Type B pancreatic cell (in vitro differentiated cells): Measurements from ENCODE around the gene RNF34. TPM values are rescaled to one million over a fixed set of nuclear protein-coding genes. Genes with fewer than 3 reads are reported as not detected.

Experiments used
- DNase-seq: peaks from one replicate; pipeline ENCODE4 v3.0.0; 2021; ENCODE audit warnings: mixed read lengths; ENCODE audit not compliant: unreplicated experiment; ENCODE audit errors: extremely low spot score
- H3K27ac Mint-ChIP-seq: 2 replicates; pipeline ENCODE4 v1.8.0; 2021; ENCODE audit warnings: mild to moderate bottlenecking, mixed read lengths
- H3K27me3 Mint-ChIP-seq: 2 replicates; pipeline ENCODE4 v1.8.0; 2021; ENCODE audit warnings: mixed read lengths
- H3K36me3 Mint-ChIP-seq: 2 replicates; pipeline ENCODE4 v1.8.0; 2021; ENCODE audit warnings: mixed read lengths
- H3K4me1 Mint-ChIP-seq: one replicate; pipeline ENCODE4 v1.8.0; 2021; ENCODE audit warnings: mixed read lengths; ENCODE audit not compliant: unreplicated experiment
- H3K4me3 Mint-ChIP-seq: 2 replicates; pipeline ENCODE4 v1.8.0; 2021; ENCODE audit warnings: mild to moderate bottlenecking, mixed read lengths
- H3K9me3 Mint-ChIP-seq: 2 replicates; pipeline ENCODE4 v1.8.0; 2021; ENCODE audit warnings: mixed read lengths
- CTCF ChIP-seq: fragments of 200-600 bp; sonication (generic); conservative IDR thresholded peaks from 2 replicates; pipeline ENCODE4 v1.5.0; 2021; ENCODE audit warnings: antibody characterized with exemption, mild to moderate bottlenecking
- total RNA-seq: library from RNA; stranded (reverse); gene quantifications from 2 replicates; pipeline ENCODE4 v1.2.1, GENCODE V29; 2021; ENCODE audit warnings: low replicate concordance

Gene RNF34
- total RNA-seq, 1 donor from 2014 or later = 47.8 TPM

- H3K4me3 Mint-ChIP-seq = no peak overlapping the region
- H3K4me1 Mint-ChIP-seq = peaks cover 5% of the 10 kb centered on the region
- no peaks in the 10 kb centered on the region for H3K27me3 Mint-ChIP-seq
- no peaks in the 10 kb centered on the region for H3K9me3 Mint-ChIP-seq
- H3K36me3 Mint-ChIP-seq = no peaks in the 10 kb centered on the region
- no peak for TF ChIP-seq CTCF
- no peak overlapping the region for H3K27ac Mint-ChIP-seq
- no peak for DNase-seq
Measured at GRCh38 chr12:121357331-121357730, 42.6 kb upstream of the RNF34 start.

DNA sequence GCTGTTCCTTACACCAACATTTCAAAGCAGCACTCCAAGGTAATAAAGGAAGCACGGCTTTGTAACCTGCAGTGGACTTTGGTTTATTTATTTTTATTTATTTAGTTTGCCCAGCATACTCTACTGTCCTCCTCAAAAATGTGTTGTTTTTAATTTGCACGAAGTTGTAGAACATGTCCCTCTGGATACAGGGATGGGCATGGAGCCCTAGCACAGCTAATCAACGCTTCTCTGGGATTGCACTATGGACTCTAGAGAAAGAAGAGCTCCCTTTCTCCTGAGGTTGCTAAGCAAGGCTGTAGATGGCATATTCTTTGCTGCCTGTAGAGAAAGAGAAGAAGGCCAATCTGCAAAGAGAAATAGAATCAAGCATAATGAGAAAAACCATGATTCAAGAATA lies 41.8 kb upstream of the RNF34 start:
- Mint-ChIP-seq H3K4me1 (peaks cover 2% of the 10 kb centered on the region), H3K27me3 (no peaks in the 10 kb centered on the region), H3K4me3 (no peak overlapping the region), H3K27ac (peak overlapping the region; percentile 43), H3K36me3 (no peaks in the 10 kb centered on the region), H3K9me3 (no peaks in the 10 kb centered on the region)
- no peak for DNase-seq
- TF ChIP-seq CTCF = no peak

DNA sequence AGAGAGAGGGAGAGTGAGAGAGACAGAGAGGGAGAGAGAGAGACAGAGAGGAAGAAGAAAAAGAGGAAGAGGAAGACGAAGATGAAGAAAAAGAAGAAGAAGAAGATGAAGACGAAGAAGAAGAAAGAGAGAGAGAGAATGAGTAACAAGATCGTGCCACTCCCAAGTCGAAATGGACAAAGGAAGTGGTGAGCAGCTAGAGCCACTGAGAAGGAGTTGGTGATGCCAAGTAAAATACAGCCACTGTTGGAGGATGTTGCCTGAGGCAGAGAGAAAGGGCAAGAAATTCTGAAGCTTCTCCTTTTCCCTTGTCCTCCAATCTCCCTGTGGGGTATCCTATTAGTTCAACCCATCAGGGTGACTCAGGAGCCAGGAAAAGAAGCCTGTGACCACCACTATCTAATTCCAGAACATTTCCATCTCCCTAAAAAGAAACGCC lies 35.2 kb upstream of the RNF34 start:
- no peak for TF ChIP-seq CTCF
- no peaks in the 10 kb centered on the region for H3K36me3 Mint-ChIP-seq
- DNase-seq = no peak
- no peak overlapping the region for H3K4me3 Mint-ChIP-seq
- H3K9me3 Mint-ChIP-seq = no peaks in the 10 kb centered on the region
- peaks cover 10% of the 10 kb centered on the region for H3K4me1 Mint-ChIP-seq
- H3K27ac Mint-ChIP-seq = no peak overlapping the region
- H3K27me3 Mint-ChIP-seq = peaks cover 8% of the 10 kb centered on the region

GRCh38 chr12:121365416-121366062 lies 34.4 kb upstream of the RNF34 start:
- Mint-ChIP-seq H3K36me3 (no peaks in the 10 kb centered on the region), H3K9me3 (no peaks in the 10 kb centered on the region), H3K4me3 (peak overlapping the region; percentile 29), H3K27ac (no peak overlapping the region), H3K4me1 (peaks cover 10% of the 10 kb centered on the region), H3K27me3 (peaks cover 8% of the 10 kb centered on the region)
- no peak for DNase-seq
- no peak for TF ChIP-seq CTCF

- no peak for DNase-seq
- peaks cover 10% of the 10 kb centered on the region for H3K4me1 Mint-ChIP-seq
- TF ChIP-seq CTCF = no peak
- H3K27me3 Mint-ChIP-seq = peaks cover 8% of the 10 kb centered on the region
- no peak overlapping the region for H3K27ac Mint-ChIP-seq
- peak overlapping the region; percentile 29 for H3K4me3 Mint-ChIP-seq
- H3K9me3 Mint-ChIP-seq = no peaks in the 10 kb centered on the region
- no peaks in the 10 kb centered on the region for H3K36me3 Mint-ChIP-seq
Measured at GRCh38 chr12:121366063-121366459, 33.9 kb upstream of the RNF34 start.

- Mint-ChIP-seq H3K36me3 (no peaks in the 10 kb centered on the region), H3K4me3 (no peak overlapping the region), H3K27ac (no peak overlapping the region), H3K9me3 (no peaks in the 10 kb centered on the region), H3K27me3 (no peaks in the 10 kb centered on the region), H3K4me1 (no peaks in the 10 kb centered on the region)
- no peak for DNase-seq
- no peak for TF ChIP-seq CTCF
Measured at GRCh38 chr12:121371404-121371803, 28.5 kb upstream of the RNF34 start.
